Measurements from ENCODE around the gene SUN3. TPM values are rescaled to one million over a fixed set of nuclear protein-coding genes. Genes with fewer than 3 reads are reported as not detected.

Gene SUN3
- total and polyA plus RNA-seq, 9 of the 15 experiments (the other 6 are each of a cell fraction or from before 2014, with no cell fraction given), result 0.04 to 0.06 TPM; not detected in 7

DNA sequence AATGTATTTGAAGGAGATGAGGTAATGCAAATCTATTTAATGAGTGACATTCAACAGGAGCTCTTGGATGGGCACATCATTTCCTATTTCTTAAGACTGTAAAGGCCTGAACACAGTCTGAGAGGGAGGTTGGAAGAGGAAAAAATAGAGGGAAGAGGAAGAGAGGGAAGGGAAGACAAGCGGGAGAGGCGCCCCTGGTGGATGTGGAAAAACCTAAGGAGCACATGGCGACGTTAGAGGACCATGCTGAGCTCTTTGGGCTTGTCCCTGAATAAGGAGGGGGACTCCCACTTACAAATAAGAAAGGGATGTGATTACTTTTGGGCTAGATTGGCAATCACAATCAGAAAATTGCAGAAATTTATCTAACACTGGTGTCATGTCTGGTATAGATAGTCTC is 19.6 kb downstream of the SUN3 start:
- H3K4me1 ChIP-seq (replicated peaks in 1 of 2; ENCODE audit: control insufficient read depth in 2 of 2, insufficient read depth in 2 of 2, low read length in 2 of 2), result no peaks in the 10 kb centered on the region
- WGBS (ENCODE audit: insufficient coverage, low coverage, missing lambda C conversion rate), result 6% methylated on average over 4 of the region's 4 CpGs
- no peaks in the 10 kb centered on the region for H3K9me1 ChIP-seq (ENCODE audit: control insufficient read depth, insufficient read depth, low read length)
- H3K9me3 ChIP-seq (replicated peaks; ENCODE audit: control insufficient read depth, insufficient read depth, low read depth, low read length), result no peaks in the 10 kb centered on the region
- BruUV-seq (replicated peaks), result no TSS peak
- no peaks in the 10 kb centered on the region; the same call in 1 of the 2 replicates for H4K20me1 ChIP-seq (replicated peaks; ENCODE audit: control insufficient read depth, insufficient read depth, low read length)
- DNase-seq (ENCODE audit: extremely low read depth in 1 of 4, low spot score in 3 of 4), result no peak
- peaks cover 6 to 17% of the 10 kb centered on the region in 2 experiments; a peak in 3 of 5 replicates for H3K27me3 ChIP-seq (ENCODE audit: control insufficient read depth in 2 of 2, insufficient read depth in 2 of 2, low read length in 2 of 2)
- H3K4me3 ChIP-seq, result no peak overlapping the region
- ChIA-PET POLR2A (no interaction called here), CTCF (ENCODE audit: low intra/inter-chr PET ratio) (no interaction called here)
- no peak overlapping the region for H3K4me2 ChIP-seq (ENCODE audit: insufficient read depth, low read length)
- no peak overlapping the region for H2AFZ ChIP-seq (ENCODE audit: low read depth, low read length)
- H3K79me2 ChIP-seq (ENCODE audit: control insufficient read depth, insufficient read depth, low read length), result no peaks in the 10 kb centered on the region
- intact Hi-C loops (cut with micrococcal nuclease), result no loop called here
- no peak for FAIRE-seq
- ATAC-seq, result no peak; the same call in 2 of the 3 replicates
- no peak overlapping the region for H3K27ac ChIP-seq (ENCODE audit: extremely low read depth, low read depth, low read length)
- H3K36me3 ChIP-seq (ENCODE audit: control insufficient read depth, insufficient read depth, low read length), result no peaks in the 10 kb centered on the region
- in situ Hi-C loops (cut with MboI), result no loop called here
- no peak overlapping the region for H3K9ac ChIP-seq (ENCODE audit: insufficient read depth in 1 of 2, low read depth in 2 of 2, low read length in 2 of 2)
- TF ChIP-seq, protein P1, sequence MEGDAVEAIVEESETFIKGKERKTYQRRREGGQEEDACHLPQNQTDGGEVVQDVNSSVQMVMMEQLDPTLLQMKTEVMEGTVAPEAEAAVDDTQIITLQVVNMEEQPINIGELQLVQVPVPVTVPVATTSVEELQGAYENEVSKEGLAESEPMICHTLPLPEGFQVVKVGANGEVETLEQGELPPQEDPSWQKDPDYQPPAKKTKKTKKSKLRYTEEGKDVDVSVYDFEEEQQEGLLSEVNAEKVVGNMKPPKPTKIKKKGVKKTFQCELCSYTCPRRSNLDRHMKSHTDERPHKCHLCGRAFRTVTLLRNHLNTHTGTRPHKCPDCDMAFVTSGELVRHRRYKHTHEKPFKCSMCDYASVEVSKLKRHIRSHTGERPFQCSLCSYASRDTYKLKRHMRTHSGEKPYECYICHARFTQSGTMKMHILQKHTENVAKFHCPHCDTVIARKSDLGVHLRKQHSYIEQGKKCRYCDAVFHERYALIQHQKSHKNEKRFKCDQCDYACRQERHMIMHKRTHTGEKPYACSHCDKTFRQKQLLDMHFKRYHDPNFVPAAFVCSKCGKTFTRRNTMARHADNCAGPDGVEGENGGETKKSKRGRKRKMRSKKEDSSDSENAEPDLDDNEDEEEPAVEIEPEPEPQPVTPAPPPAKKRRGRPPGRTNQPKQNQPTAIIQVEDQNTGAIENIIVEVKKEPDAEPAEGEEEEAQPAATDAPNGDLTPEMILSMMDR (IDR thresholded peaks at IDR 0.05 in 2 of 3, conservative IDR thresholded peaks at IDR 0.05 in 1 of 3; ENCODE audit: insufficient read depth in 2 of 3, low read depth in 1 of 3, low read length in 3 of 3), result 0 out of 6 replicates have a peak, but pooled peaks of 1 of the 3 experiments have one; percentile 23
- TF ChIP-seq MYNN (IDR thresholded peaks at IDR 0.05) (no peak), MYNN (CRISPR knock-in tag; IDR thresholded peaks at IDR 0.05) (no peak), ILF3 (IDR thresholded peaks at IDR 0.05; ENCODE audit: borderline replicate concordance) (no peak)
- TF ChIP-seq, protein P2, sequence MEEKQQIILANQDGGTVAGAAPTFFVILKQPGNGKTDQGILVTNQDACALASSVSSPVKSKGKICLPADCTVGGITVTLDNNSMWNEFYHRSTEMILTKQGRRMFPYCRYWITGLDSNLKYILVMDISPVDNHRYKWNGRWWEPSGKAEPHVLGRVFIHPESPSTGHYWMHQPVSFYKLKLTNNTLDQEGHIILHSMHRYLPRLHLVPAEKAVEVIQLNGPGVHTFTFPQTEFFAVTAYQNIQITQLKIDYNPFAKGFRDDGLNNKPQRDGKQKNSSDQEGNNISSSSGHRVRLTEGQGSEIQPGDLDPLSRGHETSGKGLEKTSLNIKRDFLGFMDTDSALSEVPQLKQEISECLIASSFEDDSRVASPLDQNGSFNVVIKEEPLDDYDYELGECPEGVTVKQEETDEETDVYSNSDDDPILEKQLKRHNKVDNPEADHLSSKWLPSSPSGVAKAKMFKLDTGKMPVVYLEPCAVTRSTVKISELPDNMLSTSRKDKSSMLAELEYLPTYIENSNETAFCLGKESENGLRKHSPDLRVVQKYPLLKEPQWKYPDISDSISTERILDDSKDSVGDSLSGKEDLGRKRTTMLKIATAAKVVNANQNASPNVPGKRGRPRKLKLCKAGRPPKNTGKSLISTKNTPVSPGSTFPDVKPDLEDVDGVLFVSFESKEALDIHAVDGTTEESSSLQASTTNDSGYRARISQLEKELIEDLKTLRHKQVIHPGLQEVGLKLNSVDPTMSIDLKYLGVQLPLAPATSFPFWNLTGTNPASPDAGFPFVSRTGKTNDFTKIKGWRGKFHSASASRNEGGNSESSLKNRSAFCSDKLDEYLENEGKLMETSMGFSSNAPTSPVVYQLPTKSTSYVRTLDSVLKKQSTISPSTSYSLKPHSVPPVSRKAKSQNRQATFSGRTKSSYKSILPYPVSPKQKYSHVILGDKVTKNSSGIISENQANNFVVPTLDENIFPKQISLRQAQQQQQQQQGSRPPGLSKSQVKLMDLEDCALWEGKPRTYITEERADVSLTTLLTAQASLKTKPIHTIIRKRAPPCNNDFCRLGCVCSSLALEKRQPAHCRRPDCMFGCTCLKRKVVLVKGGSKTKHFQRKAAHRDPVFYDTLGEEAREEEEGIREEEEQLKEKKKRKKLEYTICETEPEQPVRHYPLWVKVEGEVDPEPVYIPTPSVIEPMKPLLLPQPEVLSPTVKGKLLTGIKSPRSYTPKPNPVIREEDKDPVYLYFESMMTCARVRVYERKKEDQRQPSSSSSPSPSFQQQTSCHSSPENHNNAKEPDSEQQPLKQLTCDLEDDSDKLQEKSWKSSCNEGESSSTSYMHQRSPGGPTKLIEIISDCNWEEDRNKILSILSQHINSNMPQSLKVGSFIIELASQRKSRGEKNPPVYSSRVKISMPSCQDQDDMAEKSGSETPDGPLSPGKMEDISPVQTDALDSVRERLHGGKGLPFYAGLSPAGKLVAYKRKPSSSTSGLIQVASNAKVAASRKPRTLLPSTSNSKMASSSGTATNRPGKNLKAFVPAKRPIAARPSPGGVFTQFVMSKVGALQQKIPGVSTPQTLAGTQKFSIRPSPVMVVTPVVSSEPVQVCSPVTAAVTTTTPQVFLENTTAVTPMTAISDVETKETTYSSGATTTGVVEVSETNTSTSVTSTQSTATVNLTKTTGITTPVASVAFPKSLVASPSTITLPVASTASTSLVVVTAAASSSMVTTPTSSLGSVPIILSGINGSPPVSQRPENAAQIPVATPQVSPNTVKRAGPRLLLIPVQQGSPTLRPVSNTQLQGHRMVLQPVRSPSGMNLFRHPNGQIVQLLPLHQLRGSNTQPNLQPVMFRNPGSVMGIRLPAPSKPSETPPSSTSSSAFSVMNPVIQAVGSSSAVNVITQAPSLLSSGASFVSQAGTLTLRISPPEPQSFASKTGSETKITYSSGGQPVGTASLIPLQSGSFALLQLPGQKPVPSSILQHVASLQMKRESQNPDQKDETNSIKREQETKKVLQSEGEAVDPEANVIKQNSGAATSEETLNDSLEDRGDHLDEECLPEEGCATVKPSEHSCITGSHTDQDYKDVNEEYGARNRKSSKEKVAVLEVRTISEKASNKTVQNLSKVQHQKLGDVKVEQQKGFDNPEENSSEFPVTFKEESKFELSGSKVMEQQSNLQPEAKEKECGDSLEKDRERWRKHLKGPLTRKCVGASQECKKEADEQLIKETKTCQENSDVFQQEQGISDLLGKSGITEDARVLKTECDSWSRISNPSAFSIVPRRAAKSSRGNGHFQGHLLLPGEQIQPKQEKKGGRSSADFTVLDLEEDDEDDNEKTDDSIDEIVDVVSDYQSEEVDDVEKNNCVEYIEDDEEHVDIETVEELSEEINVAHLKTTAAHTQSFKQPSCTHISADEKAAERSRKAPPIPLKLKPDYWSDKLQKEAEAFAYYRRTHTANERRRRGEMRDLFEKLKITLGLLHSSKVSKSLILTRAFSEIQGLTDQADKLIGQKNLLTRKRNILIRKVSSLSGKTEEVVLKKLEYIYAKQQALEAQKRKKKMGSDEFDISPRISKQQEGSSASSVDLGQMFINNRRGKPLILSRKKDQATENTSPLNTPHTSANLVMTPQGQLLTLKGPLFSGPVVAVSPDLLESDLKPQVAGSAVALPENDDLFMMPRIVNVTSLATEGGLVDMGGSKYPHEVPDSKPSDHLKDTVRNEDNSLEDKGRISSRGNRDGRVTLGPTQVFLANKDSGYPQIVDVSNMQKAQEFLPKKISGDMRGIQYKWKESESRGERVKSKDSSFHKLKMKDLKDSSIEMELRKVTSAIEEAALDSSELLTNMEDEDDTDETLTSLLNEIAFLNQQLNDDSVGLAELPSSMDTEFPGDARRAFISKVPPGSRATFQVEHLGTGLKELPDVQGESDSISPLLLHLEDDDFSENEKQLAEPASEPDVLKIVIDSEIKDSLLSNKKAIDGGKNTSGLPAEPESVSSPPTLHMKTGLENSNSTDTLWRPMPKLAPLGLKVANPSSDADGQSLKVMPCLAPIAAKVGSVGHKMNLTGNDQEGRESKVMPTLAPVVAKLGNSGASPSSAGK (IDR thresholded peaks at IDR 0.05), result peak; percentile 41
- TF ChIP-seq, protein P3, sequence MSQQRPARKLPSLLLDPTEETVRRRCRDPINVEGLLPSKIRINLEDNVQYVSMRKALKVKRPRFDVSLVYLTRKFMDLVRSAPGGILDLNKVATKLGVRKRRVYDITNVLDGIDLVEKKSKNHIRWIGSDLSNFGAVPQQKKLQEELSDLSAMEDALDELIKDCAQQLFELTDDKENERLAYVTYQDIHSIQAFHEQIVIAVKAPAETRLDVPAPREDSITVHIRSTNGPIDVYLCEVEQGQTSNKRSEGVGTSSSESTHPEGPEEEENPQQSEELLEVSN (IDR thresholded peaks at IDR 0.05; ENCODE audit: borderline replicate concordance in 1 of 2, extremely low read depth in 1 of 2, insufficient read depth in 1 of 2, insufficient read length in 1 of 2, low read depth in 1 of 2, low read length in 1 of 2, poor library complexity in 1 of 2, severe bottlenecking in 1 of 2), result peak in 1 of 2 experiments; percentile 70
